H9 (cell line): Measurements from ENCODE around the gene S100G. TPM values are rescaled to one million over a fixed set of nuclear protein-coding genes. Genes with fewer than 3 reads are reported as not detected.

Experiments used
- DNase-seq: peaks from one replicate; pipeline ENCODE4 v3.0.0-alpha.2; 2017
- H2AFZ ChIP-seq: one replicate; pipeline ENCODE4 v1.6.1; 2013; ENCODE audit warnings: mild to moderate bottlenecking, low read length, control low read depth, moderate library complexity
- H2AK5ac ChIP-seq: 2 replicates; pipeline ENCODE4 v1.6.1; 2013; ENCODE audit warnings: low read length, control low read depth, mixed read lengths; ENCODE audit not compliant: insufficient read length
- H2BK120ac ChIP-seq: one replicate; pipeline ENCODE4 v1.6.1; 2013; ENCODE audit warnings: low read depth, mild to moderate bottlenecking, low read length, control low read depth, inconsistent platforms; ENCODE audit not compliant: poor library complexity, severe bottlenecking
- H2BK12ac ChIP-seq: 2 replicates; pipeline ENCODE4 v1.6.1; 2013; ENCODE audit warnings: low read length, control low read depth, mixed read lengths, low read depth; ENCODE audit not compliant: insufficient read length
- H2BK15ac ChIP-seq: 2 replicates; pipeline ENCODE4 v1.6.1; 2013; ENCODE audit warnings: low read depth, low read length, control low read depth
- H2BK20ac ChIP-seq: one replicate; pipeline ENCODE4 v1.6.1; 2013; ENCODE audit warnings: low read depth, mild to moderate bottlenecking, low read length, control low read depth, inconsistent platforms; ENCODE audit not compliant: poor library complexity, severe bottlenecking
- H2BK5ac ChIP-seq: 2 replicates; pipeline ENCODE4 v1.6.1; 2013; ENCODE audit warnings: low read length, control low read depth, mixed read lengths; ENCODE audit not compliant: insufficient read length
- H3K14ac ChIP-seq: 2 replicates; pipeline ENCODE4 v1.6.1; 2013; ENCODE audit warnings: low read length, control low read depth; ENCODE audit not compliant: insufficient read depth
- H3K18ac ChIP-seq: 2 replicates; pipeline ENCODE4 v1.6.1; 2013; ENCODE audit warnings: low read depth, mild to moderate bottlenecking, mixed read lengths, low read length, control low read depth; ENCODE audit not compliant: insufficient read length
- H3K23ac ChIP-seq: 2 replicates; pipeline ENCODE4 v1.6.1; 2013; ENCODE audit warnings: low read length, control low read depth, mixed read lengths, low read depth; ENCODE audit not compliant: insufficient read length
- H3K23me2 ChIP-seq: 2 replicates; pipeline ENCODE4 v1.6.1; 2013; ENCODE audit warnings: low read depth, mild to moderate bottlenecking, mixed read lengths, low read length, control low read depth; ENCODE audit not compliant: insufficient read length, poor library complexity, severe bottlenecking
- H3K27ac ChIP-seq: 2 replicates; pipeline ENCODE4 v1.5.1; 2013; ENCODE audit warnings: low read length, control low read depth, mixed read lengths, low read depth; ENCODE audit not compliant: insufficient read length
- H3K27me3 ChIP-seq: 2 replicates; pipeline ENCODE4 v1.6.1; 2013; ENCODE audit warnings: low read length, control low read depth, inconsistent platforms; ENCODE audit not compliant: insufficient read depth
- H3K4ac ChIP-seq: 2 replicates; pipeline ENCODE4 v1.6.1; 2013; ENCODE audit warnings: low read depth, mild to moderate bottlenecking, control low read depth, inconsistent platforms, low read length, moderate library complexity
- H3K4me1 ChIP-seq: 2 replicates; pipeline ENCODE4 v1.6.1; 2013; ENCODE audit warnings: low read length, control low read depth, inconsistent platforms; ENCODE audit not compliant: insufficient read depth
- H3K4me2 ChIP-seq: 2 replicates; pipeline ENCODE4 v1.6.1; 2013; ENCODE audit warnings: low read length, control low read depth, mixed read lengths; ENCODE audit not compliant: insufficient read length, insufficient read depth
- H3K56ac ChIP-seq: 2 replicates; pipeline ENCODE4 v1.6.1; 2013; ENCODE audit warnings: low read depth, mild to moderate bottlenecking, mixed read lengths, low read length, control low read depth; ENCODE audit not compliant: insufficient read length
- H3K79me1 ChIP-seq: 2 replicates; pipeline ENCODE4 v1.6.1; 2013; ENCODE audit warnings: low read depth, mild to moderate bottlenecking, moderate library complexity, low read length, control low read depth, inconsistent platforms; ENCODE audit not compliant: insufficient read depth, poor library complexity, severe bottlenecking
- H3K79me2 ChIP-seq: 2 replicates; pipeline ENCODE4 v1.6.1; 2013; ENCODE audit warnings: low read length, control low read depth, inconsistent platforms; ENCODE audit not compliant: insufficient read depth
- H3K9ac ChIP-seq: 2 replicates; pipeline ENCODE4 v1.6.1; 2013; ENCODE audit warnings: low read length, control low read depth, mixed read lengths; ENCODE audit not compliant: insufficient read length; ENCODE audit errors: extremely low read depth
- H3K9me3 ChIP-seq: one replicate; pipeline ENCODE4 v1.6.1; 2013; ENCODE audit warnings: low read depth, low read length, inconsistent platforms; ENCODE audit not compliant: control insufficient read depth
- H3T11ph ChIP-seq: one replicate; pipeline ENCODE4 v1.6.1; 2013; ENCODE audit warnings: mild to moderate bottlenecking, low read length, control low read depth, inconsistent platforms
- H4K20me1 ChIP-seq: one replicate; pipeline ENCODE4 v1.6.1; 2013; ENCODE audit not compliant: control insufficient read depth, insufficient read length, insufficient read depth
- H4K5ac ChIP-seq: 2 replicates; pipeline ENCODE4 v1.6.1; 2013; ENCODE audit warnings: low read depth, mild to moderate bottlenecking, mixed read lengths, low read length, control low read depth; ENCODE audit not compliant: insufficient read length
- H4K8ac ChIP-seq: replicated peaks from 2 replicates; pipeline ENCODE4 v1.6.1; 2013; ENCODE audit warnings: low read length, control low read depth, mixed read lengths, low read depth; ENCODE audit not compliant: insufficient read length
- H4K91ac ChIP-seq: 2 replicates; pipeline ENCODE4 v1.6.1; 2013; ENCODE audit warnings: low read depth, mild to moderate bottlenecking, moderate library complexity, mixed read lengths, low read length, control low read depth; ENCODE audit not compliant: insufficient read length
- H3K27ac Mint-ChIP-seq, 3 experiments: 2 replicates in 2 of 3; 3 replicates in 1 of 3; pipeline ENCODE4 v1.8.0; 2020 to 2021; ENCODE audit warnings: mixed read lengths in 3 of 3, mild to moderate bottlenecking in 1 of 3, moderate library complexity in 1 of 3
- H3K27me3 Mint-ChIP-seq: 2 replicates; pipeline ENCODE4 v1.8.0; 2021; ENCODE audit warnings: low read depth, mild to moderate bottlenecking, moderate library complexity, mixed read lengths
- H3K36me3 Mint-ChIP-seq, 3 experiments: 2 replicates in 2 of 3; 3 replicates in 1 of 3; pipeline ENCODE4 v1.8.0; 2020 to 2021; ENCODE audit warnings: low read depth in 3 of 3, mixed read lengths in 3 of 3; ENCODE audit not compliant: insufficient read depth in 1 of 3
- H3K4me1 Mint-ChIP-seq, 2 experiments: 2 replicates each; pipeline ENCODE4 v1.8.0; 2020; ENCODE audit warnings: mixed read lengths in 2 of 2
- H3K4me3 Mint-ChIP-seq, 2 experiments: 2 replicates in 1 of 2; 3 replicates in 1 of 2; pipeline ENCODE4 v1.8.0; 2020 to 2021; ENCODE audit warnings: mild to moderate bottlenecking in 2 of 2, mixed read lengths in 2 of 2, moderate library complexity in 1 of 2
- H3K9me3 Mint-ChIP-seq, 2 experiments: 2 replicates in 1 of 2; 3 replicates in 1 of 2; pipeline ENCODE4 v1.8.0; 2020; ENCODE audit warnings: mild to moderate bottlenecking in 2 of 2, mixed read lengths in 2 of 2, moderate library complexity in 1 of 2
- CTCF ChIP-seq: fragments of 200-600 bp; sonication (generic); conservative IDR thresholded peaks from 3 replicates; pipeline ENCODE4 v1.8.0; 2021; ENCODE audit warnings: antibody characterized with exemption, mild to moderate bottlenecking
- WGBS: extraction: QIAGEN DNeasy Blood & Tissue Kit; methylation state at CpG from one replicate; pipeline ENCODE4 v1.1.7; 2013; ENCODE audit warnings: missing lambda C conversion rate, low lambda C conversion rate, mixed read lengths; ENCODE audit not compliant: insufficient read length; ENCODE audit errors: extremely low coverage; 5-methylcytosine and 5-hydroxymethylcytosine counted together
- total RNA-seq: library from RNA; stranded (reverse); gene quantifications from 2 replicates; pipeline ENCODE4 v1.2.1, GENCODE V29; 2021

The S100G gene
- total RNA-seq, 1 experiment from 2014 or later: not detected

- Mint-ChIP-seq H3K27ac (no peak overlapping the region), H3K9me3 (no peaks in the 10 kb centered on the region), H3K4me1 (peaks cover 13 to 17% of the 10 kb centered on the region in 2 experiments), H3K27me3 (no peaks in the 10 kb centered on the region; the same call in 1 of the 2 replicates), H3K36me3 (peaks cover 42 to 75% (median 67%) of the 10 kb centered on the region in 3 experiments), H3K4me3 (no peak overlapping the region)
- Histone ChIP-seq H3K9ac (no peak overlapping the region), H3K27me3 (no peaks in the 10 kb centered on the region), H2BK20ac (no peak overlapping the region), H2BK12ac (no peak overlapping the region), H4K8ac (no peak overlapping the region), H2BK15ac (no peak overlapping the region), H2AFZ (no peak overlapping the region), H4K20me1 (no peaks in the 10 kb centered on the region), H2BK120ac (no peak overlapping the region), H3K18ac (no peak overlapping the region), H3K4me1 (0 out of 2 replicates have a peak, but pooled peaks cover 2% of the 10 kb centered on the region), H3K27ac (no peak overlapping the region), H2AK5ac (no peak overlapping the region), H2BK5ac (no peak overlapping the region), H3K9me3 (no peaks in the 10 kb centered on the region), H4K91ac (no peak overlapping the region), H3K23me2 (no peaks in the 10 kb centered on the region), H4K5ac (no peak overlapping the region), H3T11ph (no peak overlapping the region), H3K4ac (no peak overlapping the region), H3K79me1 (no peaks in the 10 kb centered on the region), H3K79me2 (no peaks in the 10 kb centered on the region), H3K14ac (no peak overlapping the region), H3K56ac (no peak overlapping the region), H3K4me2 (no peak overlapping the region), H3K23ac (no peak overlapping the region)
- no peak for DNase-seq
- no peak for TF ChIP-seq CTCF
- WGBS: no CpG with 5 or more reads among the region's 2 CpGs
Observed at GRCh38 chrX:16658284-16658683, 8.3 kb downstream of the S100G start.
